Naive thymus-derived CD4-positive, alpha-beta T cell (primary cell): Measurements from ENCODE around the gene LUC7L2. TPM values are rescaled to one million over a fixed set of nuclear protein-coding genes. Genes with fewer than 3 reads are reported as not detected.
A peak's percentile ranks its signal among the peaks of the same experiment; 100 is the strongest.

Source experiments
- ATAC-seq: fragments of 150-1000 bp; cut with Tn5 transposase; 2 replicates; pipeline ENCODE4 v1.10.0; 2021; ENCODE audit warnings: mild to moderate bottlenecking, moderate library complexity
- CTCF ChIA-PET: fragments of 350-600 bp; sonication (Branson Sonifier 250); formaldehyde crosslinking; loops from one replicate; lab custom pipeline; 2021; ENCODE audit warnings: antibody characterized with exemption; lab: Charles Lee
- POLR2A ChIA-PET: fragments of 350-600 bp; sonication (Branson Sonifier 250); formaldehyde crosslinking; loops from one replicate; lab custom pipeline; 2021; ENCODE audit warnings: antibody characterized with exemption, inconsistent platforms; lab: Charles Lee
- DNase-seq, 9 donors: peaks; one replicate each; pipeline versions ENCODE4 v3.0.0 to v3.0.0-alpha.2; 2020 to 2022; ENCODE audit warnings: mixed read lengths in 1 of 9
- H3K27ac ChIP-seq: one replicate; pipeline ENCODE4 v1.7.0; 2013; ENCODE audit warnings: mild to moderate bottlenecking, low read depth, low read length, moderate library complexity
- H3K27me3 ChIP-seq, 2 donors: one replicate each; pipeline ENCODE4 v1.7.0; 2013; ENCODE audit warnings: low read length in 2 of 2, mild to moderate bottlenecking in 2 of 2, moderate library complexity in 2 of 2; ENCODE audit not compliant: control insufficient read depth in 2 of 2, insufficient read depth in 2 of 2
- H3K36me3 ChIP-seq, 3 experiments: 1 replicate in 2 of 3; 2 replicates in 1 of 3; pipeline ENCODE4 v1.7.0; 2013; ENCODE audit warnings: low read length in 3 of 3, mild to moderate bottlenecking in 3 of 3, moderate library complexity in 1 of 3; ENCODE audit not compliant: insufficient read depth in 3 of 3, control insufficient read depth in 2 of 3
- H3K4me1 ChIP-seq, 2 donors: one replicate each; pipeline ENCODE4 v1.7.0; 2013; ENCODE audit warnings: low read length in 2 of 2, mild to moderate bottlenecking in 2 of 2, moderate library complexity in 1 of 2; ENCODE audit not compliant: control insufficient read depth in 2 of 2, insufficient read depth in 2 of 2
- H3K4me3 ChIP-seq: 2 replicates; pipeline ENCODE4 v1.7.0; 2013; ENCODE audit warnings: mild to moderate bottlenecking, low read length
- H3K9me3 ChIP-seq, 3 experiments: 1 replicate in 2 of 3; 2 replicates in 1 of 3; pipeline ENCODE4 v1.7.0; 2013; ENCODE audit warnings: low read length in 3 of 3; ENCODE audit not compliant: control insufficient read depth in 2 of 3
- H3K27ac Mint-ChIP-seq, 9 donors: one replicate each; pipeline ENCODE4 v1.8.0; 2020 to 2022; ENCODE audit warnings: mixed read lengths in 9 of 9, mild to moderate bottlenecking in 8 of 9, moderate library complexity in 5 of 9, inconsistent platforms in 2 of 9
- H3K27me3 Mint-ChIP-seq, 5 donors: one replicate each; pipeline ENCODE4 v1.8.0; 2021 to 2022; ENCODE audit warnings: mixed read lengths in 5 of 5, mild to moderate bottlenecking in 1 of 5
- H3K36me3 Mint-ChIP-seq, 5 donors: one replicate each; pipeline ENCODE4 v1.8.0; 2020 to 2022; ENCODE audit warnings: mixed read lengths in 5 of 5, mild to moderate bottlenecking in 3 of 5, inconsistent platforms in 1 of 5
- H3K4me1 Mint-ChIP-seq, 7 donors: one replicate each; pipeline ENCODE4 v1.8.0; 2020 to 2022; ENCODE audit warnings: mixed read lengths in 7 of 7, mild to moderate bottlenecking in 3 of 7, inconsistent platforms in 1 of 7
- H3K4me3 Mint-ChIP-seq, 10 donors: one replicate each; pipeline ENCODE4 v1.8.0; 2020 to 2022; ENCODE audit warnings: mild to moderate bottlenecking in 10 of 10, mixed read lengths in 10 of 10, moderate library complexity in 6 of 10, inconsistent platforms in 2 of 10
- H3K9me3 Mint-ChIP-seq, 11 donors: one replicate each; pipeline ENCODE4 v1.8.0; 2020 to 2022; ENCODE audit warnings: mixed read lengths in 11 of 11, mild to moderate bottlenecking in 4 of 11, inconsistent platforms in 1 of 11, moderate library complexity in 1 of 11
- intact Hi-C, 2 donors: fragments of 100-400 bp; cut with micrococcal nuclease; formaldehyde crosslinking; loops; one replicate each; pipeline ENCODE4 v1.15.1; 2023
- polyA plus RNA-seq, 2 donors: library from polyadenylated mRNA; unstranded; fragments of 300-500 nt; fragmentation: Illumina TruSeq; gene quantifications; one replicate each; pipeline ENCODE4 v1.2.3, GENCODE V29; 2021
- total RNA-seq, 6 experiments: library from RNA in 5 of 6; stranded (reverse) in 5 of 6; gene quantifications; 1 replicate in 5 of 6; 2 replicates in 1 of 6; pipeline ENCODE4 v1.2.3 and lab custom pipeline; 2021 to 2026

The LUC7L2 gene
- total and polyA plus RNA-seq, 7 experiments from 2014 or later = 59.6 to 183 (median 141) TPM

DNA sequence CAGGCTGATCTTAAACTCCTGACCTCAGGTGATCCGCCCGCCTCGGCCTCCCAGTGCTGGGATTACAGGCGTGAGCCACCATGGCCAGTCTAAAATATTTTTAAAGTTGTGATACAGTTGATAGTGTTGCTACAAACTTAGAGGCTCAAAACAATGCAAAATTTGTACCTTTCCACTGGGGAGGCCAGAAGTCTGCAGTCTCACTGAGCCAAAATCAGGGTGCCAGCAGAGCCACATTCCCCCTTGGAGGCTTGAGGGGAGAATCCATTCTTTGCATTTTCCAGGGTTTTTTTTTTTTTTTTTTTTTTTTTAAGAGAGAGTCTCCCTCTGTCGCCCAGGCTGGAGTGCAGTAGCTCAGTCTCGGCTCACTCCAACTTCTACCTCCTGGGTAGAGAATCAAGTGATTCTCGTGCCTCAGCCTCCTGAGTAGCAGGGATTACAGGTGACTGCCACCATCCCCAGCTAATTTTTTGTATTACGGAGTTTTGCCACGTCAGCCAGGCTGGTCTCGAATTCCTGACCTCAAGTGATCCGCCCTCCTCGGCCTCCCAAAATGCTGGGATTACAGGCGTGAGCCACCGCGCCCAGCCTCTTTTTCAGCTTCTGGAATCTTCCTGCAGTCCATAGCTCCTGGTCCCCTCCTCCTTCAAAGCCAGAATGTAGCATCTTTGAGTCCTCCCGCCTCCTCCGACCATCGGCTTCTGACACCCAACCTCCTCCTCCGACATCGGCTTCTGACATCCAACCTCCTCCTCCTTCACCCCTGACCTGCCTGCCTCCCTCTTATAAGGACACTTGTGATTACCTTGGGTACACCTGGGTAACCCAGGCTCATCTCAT lies 86.6 kb downstream of the LUC7L2 start:
- Histone ChIP-seq H3K4me3 (no peak overlapping the region), H3K9me3 (no peaks in the 10 kb centered on the region), H3K36me3 (no peaks in the 10 kb centered on the region), H3K27me3 (no peaks in the 10 kb centered on the region), H3K4me1 (no peaks in the 10 kb centered on the region), H3K27ac (no peak overlapping the region)
- peaks cover 0 to 3% (median 0%) of the 10 kb centered on the region in 5 donors for H3K36me3 Mint-ChIP-seq
- intact Hi-C loops = no loop called here
- H3K4me3 Mint-ChIP-seq = no peak overlapping the region
- ChIA-PET CTCF (interaction anchor here (0.6 kb wide), 1 partner anchor 401 kb away, joined by 4 read pairs; no protein-coding TSS in a partner anchor), POLR2A (interaction anchor here (1.1 kb wide), 1 partner anchor 10 kb away, joined by 3 read pairs; no protein-coding TSS in a partner anchor)
- H3K4me1 Mint-ChIP-seq = peaks cover 0 to 2% (median 0%) of the 10 kb centered on the region in 7 donors
- H3K27ac Mint-ChIP-seq = peak overlapping the region in 1 of 9 donors; percentile 27
- peaks cover 0 to 1% (median 0%) of the 10 kb centered on the region in 11 donors for H3K9me3 Mint-ChIP-seq
- ATAC-seq (no peak), DNase-seq (no peak)
- no peaks in the 10 kb centered on the region for H3K27me3 Mint-ChIP-seq

DNA sequence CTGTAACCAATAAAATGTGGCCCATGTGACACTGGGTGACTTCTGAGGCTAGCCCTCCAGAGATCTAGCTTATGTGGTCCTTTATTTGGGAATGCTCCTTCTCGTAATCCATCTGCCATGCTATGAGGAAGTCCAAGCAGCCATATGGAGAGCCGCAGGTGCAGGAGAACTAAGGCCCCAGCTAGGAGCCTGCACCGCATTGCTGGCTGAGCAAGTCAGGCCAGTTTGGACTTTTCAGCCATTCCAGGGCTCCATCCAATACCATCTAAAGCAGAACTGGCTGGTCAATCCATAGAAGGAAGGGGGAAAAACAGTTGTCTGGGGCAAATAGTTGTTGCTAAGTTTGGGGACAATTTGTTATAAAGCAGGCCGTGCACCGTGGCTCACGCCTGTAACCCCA lies 91.2 kb downstream of the LUC7L2 start:
- Histone ChIP-seq H3K36me3 (no peaks in the 10 kb centered on the region), H3K27me3 (no peaks in the 10 kb centered on the region), H3K27ac (no peak overlapping the region), H3K9me3 (no peaks in the 10 kb centered on the region), H3K4me1 (no peaks in the 10 kb centered on the region), H3K4me3 (no peak overlapping the region)
- H3K4me3 Mint-ChIP-seq = no peak overlapping the region
- H3K27ac Mint-ChIP-seq = no peak overlapping the region
- no peak for ATAC-seq
- H3K36me3 Mint-ChIP-seq = peaks cover 0 to 3% (median 0%) of the 10 kb centered on the region in 5 donors
- no peaks in the 10 kb centered on the region for H3K4me1 Mint-ChIP-seq
- intact Hi-C loops = no loop called here
- H3K9me3 Mint-ChIP-seq = no peaks in the 10 kb centered on the region
- ChIA-PET CTCF (no interaction called here), POLR2A (no interaction called here)
- DNase-seq = no peak
- H3K27me3 Mint-ChIP-seq = no peaks in the 10 kb centered on the region

DNA sequence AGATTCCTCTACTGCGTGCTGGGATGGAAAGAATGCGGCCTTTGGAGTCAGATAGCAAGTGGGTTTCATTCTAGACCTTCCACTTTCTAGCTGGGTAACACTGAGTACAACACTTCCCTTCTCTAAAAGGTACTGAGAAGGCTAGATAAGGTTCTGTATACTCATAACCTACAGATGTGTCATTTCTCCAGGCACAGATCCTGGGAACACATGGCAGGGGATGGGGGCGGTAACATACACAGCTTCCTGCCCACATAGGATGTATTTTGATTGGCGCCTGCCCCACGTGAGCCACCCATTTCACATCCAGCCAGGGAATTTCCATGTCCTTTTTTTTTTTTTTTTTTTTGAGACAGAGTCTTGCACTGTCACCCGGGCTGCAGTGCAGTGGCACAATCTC lies 91.9 kb downstream of the LUC7L2 start:
- peaks cover 0 to 3% (median 0%) of the 10 kb centered on the region in 5 donors for H3K36me3 Mint-ChIP-seq
- H3K9me3 ChIP-seq = no peaks in the 10 kb centered on the region
- ChIA-PET POLR2A (no interaction called here), CTCF (no interaction called here)
- H3K27me3 Mint-ChIP-seq = no peaks in the 10 kb centered on the region
- no peak overlapping the region for H3K27ac Mint-ChIP-seq
- no peak for ATAC-seq
- DNase-seq = no peak
- no peak overlapping the region for H3K4me3 Mint-ChIP-seq
- no peak overlapping the region for H3K4me3 ChIP-seq
- H3K9me3 Mint-ChIP-seq = no peaks in the 10 kb centered on the region
- no peaks in the 10 kb centered on the region for H3K4me1 Mint-ChIP-seq
- no peaks in the 10 kb centered on the region for H3K36me3 ChIP-seq
- intact Hi-C loops = no loop called here
- no peaks in the 10 kb centered on the region for H3K27me3 ChIP-seq
- no peaks in the 10 kb centered on the region for H3K4me1 ChIP-seq
- no peak overlapping the region for H3K27ac ChIP-seq

DNA sequence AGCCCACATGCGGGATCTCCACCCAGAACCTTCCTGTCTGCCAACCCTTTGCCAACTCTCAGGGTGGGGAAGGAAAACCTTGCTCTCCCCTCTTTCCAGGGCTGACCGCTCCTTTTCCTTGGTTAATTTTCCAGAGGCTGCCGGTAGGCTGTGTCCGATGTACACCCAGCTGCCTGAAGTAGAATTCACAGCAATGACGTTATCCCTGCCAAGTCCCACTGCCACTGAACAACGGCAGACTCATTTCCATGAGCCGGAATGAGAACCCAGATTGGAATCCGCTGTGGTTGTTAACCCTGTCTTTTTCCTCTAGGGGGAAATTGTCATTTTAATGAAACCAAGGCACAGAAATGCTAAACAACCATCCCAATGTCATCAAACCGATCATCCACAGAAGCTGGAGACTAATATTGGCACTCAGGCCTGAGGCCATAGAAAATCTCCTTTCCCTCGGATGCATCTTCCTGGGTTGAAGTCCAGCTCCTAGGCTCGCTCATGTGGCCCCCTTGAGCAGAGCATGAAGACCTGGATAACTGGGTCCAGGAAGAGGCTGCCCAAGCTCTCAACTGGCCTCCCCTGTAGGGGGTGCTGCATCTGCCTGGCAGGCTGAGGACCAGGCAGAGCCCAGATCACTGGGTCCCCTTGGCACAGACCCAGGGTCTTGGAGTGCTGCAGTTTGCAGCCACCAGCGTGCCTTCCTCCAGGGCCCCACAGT lies 93.4 kb downstream of the LUC7L2 start:
- no peak overlapping the region for H3K4me3 Mint-ChIP-seq
- CTCF ChIA-PET = no interaction called here
- POLR2A ChIA-PET = no interaction called here

DNA sequence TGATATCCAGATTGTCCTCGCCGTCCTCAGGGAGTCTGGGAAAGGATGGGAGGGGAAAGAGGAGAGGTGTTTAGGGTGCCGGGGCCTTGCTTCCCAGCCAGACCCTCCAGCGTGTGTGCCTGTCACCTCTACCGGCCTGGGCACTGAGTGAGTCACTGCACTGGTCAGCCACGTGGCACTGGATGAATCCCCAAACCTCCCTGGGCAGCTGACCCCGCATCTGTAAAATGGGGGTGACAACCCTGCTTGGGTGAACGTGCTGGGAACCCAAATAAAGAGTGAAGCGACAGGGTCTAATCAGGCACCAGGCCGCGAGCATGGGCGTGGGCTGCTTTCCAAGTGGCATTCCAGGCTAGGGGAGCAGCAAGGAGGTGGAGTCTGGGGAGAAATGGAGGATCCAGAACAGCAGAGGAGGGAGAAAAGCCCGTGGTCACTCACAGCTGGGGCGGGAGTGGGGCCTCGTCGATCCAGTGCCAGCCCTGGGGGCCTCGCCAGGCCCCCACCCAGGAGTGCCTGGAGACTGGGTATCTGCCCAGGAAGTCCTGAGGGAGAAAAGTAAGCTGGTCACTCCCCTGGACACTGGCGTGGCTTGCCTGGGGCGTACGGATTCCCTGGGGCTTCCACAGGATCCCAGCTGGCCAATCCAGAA lies 94.1 kb downstream of the LUC7L2 start:
- no peak for DNase-seq
- no peaks in the 10 kb centered on the region for H3K36me3 ChIP-seq
- no peaks in the 10 kb centered on the region for H3K9me3 Mint-ChIP-seq
- ChIA-PET POLR2A (no interaction called here), CTCF (no interaction called here)
- H3K4me1 ChIP-seq = no peaks in the 10 kb centered on the region
- H3K27ac ChIP-seq = no peak overlapping the region
- no peak overlapping the region for H3K27ac Mint-ChIP-seq
- no peaks in the 10 kb centered on the region for H3K27me3 ChIP-seq
- peaks cover 0 to 3% (median 0%) of the 10 kb centered on the region in 5 donors for H3K36me3 Mint-ChIP-seq
- ATAC-seq = no peak
- H3K9me3 ChIP-seq = no peaks in the 10 kb centered on the region
- no peaks in the 10 kb centered on the region for H3K27me3 Mint-ChIP-seq
- no peak overlapping the region for H3K4me3 Mint-ChIP-seq
- H3K4me1 Mint-ChIP-seq = no peaks in the 10 kb centered on the region
- no peak overlapping the region for H3K4me3 ChIP-seq
- intact Hi-C loops = no loop called here

More for the DNA sequence above, 93.4 kb downstream of the LUC7L2 start:
- intact Hi-C loops = no loop called here
- H3K4me3 ChIP-seq = no peak overlapping the region
- no peaks in the 10 kb centered on the region for H3K9me3 ChIP-seq
- Mint-ChIP-seq H3K27me3 (no peaks in the 10 kb centered on the region), H3K9me3 (no peaks in the 10 kb centered on the region), H3K27ac (no peak overlapping the region), H3K4me1 (no peaks in the 10 kb centered on the region), H3K36me3 (peaks cover 0 to 3% (median 0%) of the 10 kb centered on the region in 5 donors)
- DNase-seq = no peak
- H3K27me3 ChIP-seq = no peaks in the 10 kb centered on the region
- H3K27ac ChIP-seq = no peak overlapping the region
- H3K36me3 ChIP-seq = no peaks in the 10 kb centered on the region
- H3K4me1 ChIP-seq = no peaks in the 10 kb centered on the region
- no peak for ATAC-seq

DNA sequence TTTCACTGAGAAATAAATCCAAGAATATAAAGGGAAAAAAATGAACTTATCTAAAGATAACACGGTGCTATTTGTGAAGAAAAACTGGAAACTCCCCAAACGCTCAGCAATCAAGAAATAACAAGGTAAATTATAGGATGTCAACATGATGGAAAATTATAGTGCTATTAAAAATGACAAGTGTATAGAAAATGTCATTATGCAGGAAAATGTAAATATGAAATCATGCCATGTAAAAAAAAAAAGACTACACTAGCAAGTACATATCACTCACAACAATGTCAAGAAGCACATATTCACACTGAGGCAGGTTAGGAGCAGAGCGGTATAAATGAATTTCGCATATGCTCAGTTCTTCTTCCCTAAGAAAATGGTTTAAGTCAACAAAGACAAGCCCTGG lies 96.1 kb downstream of the LUC7L2 start:
- ATAC-seq (no peak), DNase-seq (no peak)
- Mint-ChIP-seq H3K27me3 (no peaks in the 10 kb centered on the region), H3K4me1 (no peaks in the 10 kb centered on the region), H3K36me3 (peaks cover 0 to 1% (median 0%) of the 10 kb centered on the region in 5 donors), H3K9me3 (no peaks in the 10 kb centered on the region), H3K27ac (no peak overlapping the region), H3K4me3 (no peak overlapping the region)
- Histone ChIP-seq H3K36me3 (no peaks in the 10 kb centered on the region), H3K27me3 (no peaks in the 10 kb centered on the region), H3K9me3 (no peaks in the 10 kb centered on the region), H3K4me1 (no peaks in the 10 kb centered on the region), H3K27ac (no peak overlapping the region), H3K4me3 (no peak overlapping the region)
- CTCF ChIA-PET = no interaction called here
- POLR2A ChIA-PET = no interaction called here
- intact Hi-C loops = no loop called here
